Tibial nerve (tissue), 4 donors: ENCODE results near the gene IRF4. TPM values are rescaled to one million over a fixed set of nuclear protein-coding genes. Genes with fewer than 3 reads are reported as not detected.

Source experiments
- DNase-seq, 2 donors: peaks; one replicate each; pipeline ENCODE4 v3.0.0-alpha.2; 2019; ENCODE audit warnings: low spot score in 2 of 2
- H3K27ac ChIP-seq, 4 donors: fragments of 200-600 bp; sonication (generic) in 3 of 4; one replicate each; pipeline ENCODE4 v1.5.1; 2017 to 2019; ENCODE audit warnings: mild to moderate bottlenecking in 1 of 4
- H3K27me3 ChIP-seq, 2 donors: fragments of 200-600 bp; sonication (generic) in 1 of 2; one replicate each; pipeline versions ENCODE4 v1.5.1 to v1.6.0; 2017 to 2019
- H3K36me3 ChIP-seq, 3 donors: fragments of 200-600 bp; sonication (generic); one replicate each; pipeline ENCODE4 v1.5.1; 2018 to 2019
- H3K4me1 ChIP-seq, 4 donors: fragments of 200-600 bp; sonication (generic) in 3 of 4; one replicate each; pipeline ENCODE4 v1.5.1; 2017 to 2019
- H3K4me3 ChIP-seq, 4 donors: fragments of 200-600 bp; sonication (generic) in 3 of 4; one replicate each; pipeline ENCODE4 v1.5.1; 2017 to 2019; ENCODE audit warnings: mild to moderate bottlenecking in 1 of 4, moderate library complexity in 1 of 4
- H3K9me3 ChIP-seq, 4 donors: fragments of 200-600 bp; sonication (generic) in 3 of 4; one replicate each; pipeline ENCODE4 v1.5.1; 2017 to 2019
- CTCF ChIP-seq, 5 experiments: fragments of 200-600 bp in 3 of 5; fragments of 450-650 bp in 2 of 5; sonication (generic) in 3 of 5; IDR thresholded peaks; one replicate each; pipeline ENCODE4 v1.5.1; 2016 to 2019; ENCODE audit warnings: antibody characterized with exemption in 5 of 5, mild to moderate bottlenecking in 3 of 5, moderate library complexity in 2 of 5
- EP300 ChIP-seq, 2 donors: sonication (generic); formaldehyde crosslinking; IDR thresholded peaks; one replicate each; pipeline ENCODE4 v1.6.1; 2017; ENCODE audit warnings: antibody characterized with exemption in 2 of 2, mild to moderate bottlenecking in 1 of 2
- POLR2A ChIP-seq, 2 donors: fragments of 450-650 bp; IDR thresholded peaks; one replicate each; pipeline ENCODE4 v1.6.1; 2017; ENCODE audit warnings: antibody characterized with exemption in 2 of 2, mild to moderate bottlenecking in 2 of 2, moderate library complexity in 2 of 2
- WGBS, 2 donors: methylation state at CpG; one replicate each; pipeline ENCODE4 v1.1.5; 2018; 5-methylcytosine and 5-hydroxymethylcytosine counted together
- total RNA-seq, 4 donors: library from RNA; depleted of rRNA; stranded (reverse); fragments of >200 nt; gene quantifications; one replicate each; pipeline ENCODE4 v1.1.0, GENCODE V29; 2016

Gene IRF4
- total RNA-seq, 4 donors from 2014 or later = 0.22 to 6.9 (median 2.3) TPM

DNA sequence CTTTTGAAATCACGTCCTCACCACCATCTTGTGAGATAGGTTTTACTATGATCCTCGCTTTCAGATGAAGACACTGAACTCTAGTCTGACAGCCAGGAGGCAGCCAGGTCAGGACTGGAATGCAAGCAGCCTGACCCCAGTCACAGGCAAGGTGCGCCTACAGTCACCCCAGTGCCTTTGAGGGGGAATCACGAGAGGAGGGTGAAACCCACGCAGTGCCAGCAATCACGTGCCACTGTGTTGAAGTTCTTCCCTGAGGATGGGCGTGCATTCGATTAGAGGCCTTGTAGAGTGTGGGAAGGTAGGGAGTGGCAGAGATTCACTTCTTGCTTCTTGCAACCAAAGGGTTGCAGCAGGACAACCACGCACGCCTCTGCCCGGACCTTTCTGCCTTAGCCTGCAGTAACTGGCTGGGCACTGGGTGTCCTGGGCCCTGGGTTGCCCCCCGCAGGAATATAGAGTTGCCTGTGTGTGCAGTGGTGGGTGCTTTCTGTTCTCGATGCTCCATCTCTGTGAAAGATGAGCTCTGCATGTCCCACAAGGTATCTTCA lies 33.7 kb upstream of the IRF4 start:
- TF ChIP-seq EP300 (IDR thresholded peaks at IDR 0.05) (no peak), POLR2A (IDR thresholded peaks at IDR 0.05) (no peak), CTCF (IDR thresholded peaks at IDR 0.05) (no peak)
- no peak overlapping the region for H3K27ac ChIP-seq
- peaks cover 0 to 15% (median 0%) of the 10 kb centered on the region in 4 donors for H3K9me3 ChIP-seq
- DNase-seq = no peak
- no peaks in the 10 kb centered on the region for H3K27me3 ChIP-seq
- no peaks in the 10 kb centered on the region for H3K36me3 ChIP-seq
- H3K4me3 ChIP-seq = no peak overlapping the region
- no peaks in the 10 kb centered on the region for H3K4me1 ChIP-seq
- 76 to 86% methylated on average over 13 of the region's 13 CpGs for WGBS, 2 donors

- Histone ChIP-seq H3K4me3 (no peak overlapping the region), H3K4me1 (no peaks in the 10 kb centered on the region), H3K27me3 (no peaks in the 10 kb centered on the region), H3K9me3 (peaks cover 0 to 21% (median 0%) of the 10 kb centered on the region in 4 donors), H3K27ac (no peak overlapping the region), H3K36me3 (no peaks in the 10 kb centered on the region)
- WGBS, 2 donors = 84 to 93% methylated on average over 4 of the region's 4 CpGs
- DNase-seq = no peak
- TF ChIP-seq EP300 (IDR thresholded peaks at IDR 0.05) = no peak
- TF ChIP-seq CTCF (IDR thresholded peaks at IDR 0.05) = no peak
- TF ChIP-seq POLR2A (IDR thresholded peaks at IDR 0.05) = no peak
These were observed 33.1 kb upstream of the IRF4 start for GRCh38 chr6:358432-358831.

GRCh38 chr6:358847-359246 lies 32.7 kb upstream of the IRF4 start:
- 79 to 83% methylated on average over 8 of the region's 8 CpGs for WGBS, 2 donors
- Histone ChIP-seq H3K27ac (no peak overlapping the region), H3K36me3 (no peaks in the 10 kb centered on the region), H3K9me3 (peaks cover 0 to 24% (median under 1%) of the 10 kb centered on the region in 4 donors), H3K27me3 (no peaks in the 10 kb centered on the region), H3K4me3 (no peak overlapping the region), H3K4me1 (no peaks in the 10 kb centered on the region)
- TF ChIP-seq POLR2A (IDR thresholded peaks at IDR 0.05) = no peak
- no peak for TF ChIP-seq CTCF (IDR thresholded peaks at IDR 0.05)
- TF ChIP-seq EP300 (IDR thresholded peaks at IDR 0.05) = no peak
- no peak for DNase-seq

DNA sequence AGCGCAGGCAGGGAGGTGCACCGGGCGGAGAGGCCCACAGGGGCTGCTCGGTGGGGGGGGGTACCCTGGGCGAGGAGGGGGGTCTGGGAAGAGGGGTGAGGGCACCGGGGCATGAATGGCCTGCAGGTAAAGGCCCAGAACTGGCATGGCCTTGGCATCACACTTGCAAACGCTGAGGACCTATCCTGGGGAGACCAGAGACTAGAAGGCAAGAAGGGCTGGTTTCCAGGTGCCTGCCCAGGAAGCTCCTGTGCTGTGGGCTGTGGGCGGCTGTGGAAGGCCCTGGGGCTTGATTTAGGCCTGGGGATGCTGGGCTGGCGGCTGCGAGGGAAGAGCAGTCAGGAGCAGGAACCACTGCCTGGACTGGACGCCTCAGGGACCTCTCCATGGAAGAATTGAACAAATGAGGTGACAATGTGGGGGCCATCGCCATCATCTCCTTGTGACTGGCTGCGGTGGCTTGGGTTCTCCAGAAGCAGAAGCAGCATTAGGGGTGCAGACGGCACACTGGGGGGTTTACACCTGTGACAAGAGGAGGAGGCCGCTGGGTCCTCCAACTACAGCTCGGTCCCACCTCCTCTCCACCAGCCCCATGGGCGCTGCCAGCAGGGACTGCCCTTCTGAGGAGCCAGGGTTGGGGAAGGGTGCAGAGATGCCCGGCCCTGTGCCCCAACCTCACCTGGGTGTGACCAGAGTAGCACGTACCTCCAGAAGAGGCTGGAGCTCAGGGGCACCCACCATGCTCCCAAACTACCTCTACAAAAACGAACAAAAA lies 32.1 kb upstream of the IRF4 start:
- no peak for DNase-seq
- no peaks in the 10 kb centered on the region for H3K4me1 ChIP-seq
- 77 to 80% methylated on average over 20 of the region's 20 CpGs for WGBS, 2 donors
- no peak overlapping the region for H3K4me3 ChIP-seq
- no peaks in the 10 kb centered on the region for H3K27me3 ChIP-seq
- H3K36me3 ChIP-seq = no peaks in the 10 kb centered on the region
- H3K27ac ChIP-seq = no peak overlapping the region
- peaks cover 0 to 30% (median 2%) of the 10 kb centered on the region in 4 donors for H3K9me3 ChIP-seq
- TF ChIP-seq POLR2A (IDR thresholded peaks at IDR 0.05) (no peak), EP300 (IDR thresholded peaks at IDR 0.05) (no peak), CTCF (IDR thresholded peaks at IDR 0.05) (no peak)

DNA sequence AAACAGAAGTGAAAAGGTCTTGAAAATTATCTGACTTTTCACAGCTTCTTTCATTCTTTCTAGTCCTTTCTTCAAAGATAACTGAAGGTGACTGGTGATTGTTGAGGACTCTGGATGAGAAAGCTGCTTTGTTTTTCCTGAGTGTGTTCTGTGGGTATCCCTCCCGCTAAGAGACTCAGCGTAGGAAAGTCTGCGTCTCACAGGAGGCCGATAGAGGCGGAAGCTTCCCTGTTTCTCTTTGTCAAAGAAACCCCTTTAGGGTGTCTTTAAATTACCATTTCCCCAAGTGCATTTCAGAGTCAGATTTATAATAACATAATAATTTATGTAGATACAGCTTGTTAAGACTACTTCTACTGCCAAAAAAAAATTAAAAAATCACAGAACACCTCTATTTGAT lies 31.2 kb upstream of the IRF4 start:
- TF ChIP-seq EP300 (IDR thresholded peaks at IDR 0.05) (no peak), CTCF (IDR thresholded peaks at IDR 0.05) (no peak), POLR2A (IDR thresholded peaks at IDR 0.05) (no peak)
- Histone ChIP-seq H3K36me3 (no peaks in the 10 kb centered on the region), H3K4me3 (no peak overlapping the region), H3K4me1 (no peaks in the 10 kb centered on the region), H3K27me3 (no peaks in the 10 kb centered on the region), H3K27ac (no peak overlapping the region), H3K9me3 (peaks cover 0 to 31% (median 2%) of the 10 kb centered on the region in 4 donors)
- no peak for DNase-seq
- 74 to 84% methylated on average over 5 of the region's 5 CpGs for WGBS, 2 donors
